CD14-positive monocyte (primary cell): ENCODE measurements around the gene TLCD1. TPM values are rescaled to one million over a fixed set of nuclear protein-coding genes. Genes with fewer than 3 reads are reported as not detected.

Experiments used
- DNase-seq, 3 donors: peaks; one replicate each; pipeline ENCODE4 v3.0.0-alpha.2; 2011 to 2022
- H2AFZ ChIP-seq: 2 replicates; pipeline ENCODE4 v1.6.0; 2012; ENCODE audit warnings: mild to moderate bottlenecking, low read depth, low read length, inconsistent platforms; ENCODE audit not compliant: insufficient read depth, poor library complexity, severe bottlenecking
- H3K27ac ChIP-seq, 2 donors: 1 replicate in 1 of 2; 2 replicates in 1 of 2; pipeline ENCODE4 v1.5.1; 2012 to 2013; ENCODE audit warnings: low read length in 2 of 2, control low read depth in 1 of 2, inconsistent platforms in 1 of 2, low read depth in 1 of 2, mild to moderate bottlenecking in 1 of 2
- H3K27me3 ChIP-seq, 2 donors: one replicate each; pipeline versions ENCODE4 v1.6.0 to v1.6.1; 2011 to 2013; ENCODE audit warnings: low read length in 2 of 2; ENCODE audit not compliant: control insufficient read depth in 2 of 2, insufficient read depth in 2 of 2
- H3K36me3 ChIP-seq, 2 donors: replicated peaks in 1 of 2; 1 replicate in 1 of 2; 2 replicates in 1 of 2; pipeline versions ENCODE4 v1.5.1 to v1.6.1; 2012 to 2013; ENCODE audit warnings: low read length in 2 of 2, control low read depth in 1 of 2, inconsistent platforms in 1 of 2, mild to moderate bottlenecking in 1 of 2; ENCODE audit not compliant: insufficient read depth in 2 of 2, control insufficient read depth in 1 of 2
- H3K4me1 ChIP-seq, 2 donors: 1 replicate in 1 of 2; 2 replicates in 1 of 2; pipeline versions ENCODE4 v1.5.1 to v1.6.1; 2012 to 2013; ENCODE audit warnings: low read length in 2 of 2, control low read depth in 1 of 2, inconsistent platforms in 1 of 2, mild to moderate bottlenecking in 1 of 2, moderate library complexity in 1 of 2; ENCODE audit not compliant: insufficient read depth in 2 of 2, control insufficient read depth in 1 of 2
- H3K4me2 ChIP-seq: replicated peaks from 2 replicates; pipeline ENCODE3; 2012; ENCODE audit warnings: low read length, moderate library complexity, mild to moderate bottlenecking; ENCODE audit not compliant: poor library complexity, severe bottlenecking; ENCODE audit errors: extremely low read depth
- H3K4me3 ChIP-seq, 3 experiments: fragments of 200-600 bp in 1 of 3; sonication (generic) in 1 of 3; replicated peaks in 1 of 3; 1 replicate in 2 of 3; 2 replicates in 1 of 3; pipeline ENCODE4 v1.5.1; 2011 to 2013; ENCODE audit warnings: low read length in 3 of 3, mild to moderate bottlenecking in 3 of 3, control low read depth in 2 of 3, low read depth in 2 of 3, inconsistent platforms in 1 of 3, moderate library complexity in 1 of 3
- H3K79me2 ChIP-seq: 2 replicates; pipeline ENCODE4 v1.6.0; 2012; ENCODE audit warnings: mild to moderate bottlenecking, control low read depth, inconsistent platforms, low read length, moderate library complexity; ENCODE audit not compliant: insufficient read depth
- H3K9ac ChIP-seq: 2 replicates; pipeline ENCODE4 v1.6.0; 2017; ENCODE audit warnings: low read length, mild to moderate bottlenecking; ENCODE audit not compliant: insufficient read depth, poor library complexity, severe bottlenecking
- H3K9me3 ChIP-seq, 2 donors: replicated peaks in 1 of 2; 1 replicate in 1 of 2; 2 replicates in 1 of 2; pipeline versions ENCODE4 v1.5.1 to v1.6.1; 2012 to 2013; ENCODE audit warnings: low read length in 2 of 2, control low read depth in 1 of 2; ENCODE audit not compliant: control insufficient read depth in 1 of 2, insufficient read depth in 1 of 2
- H4K20me1 ChIP-seq: 2 replicates; pipeline ENCODE4 v1.6.0; 2012; ENCODE audit warnings: mild to moderate bottlenecking, low read length, control low read depth, moderate library complexity; ENCODE audit not compliant: insufficient read depth
- H3K27ac Mint-ChIP-seq, 7 donors: one replicate each; pipeline ENCODE4 v1.8.0; 2020; ENCODE audit warnings: mild to moderate bottlenecking in 7 of 7, mixed read lengths in 7 of 7, moderate library complexity in 6 of 7, inconsistent platforms in 2 of 7
- H3K27me3 Mint-ChIP-seq, 3 donors: one replicate each; pipeline ENCODE4 v1.8.0; 2021 to 2022; ENCODE audit warnings: low read depth in 3 of 3, mild to moderate bottlenecking in 3 of 3, mixed read lengths in 3 of 3, moderate library complexity in 3 of 3, inconsistent platforms in 1 of 3
- H3K36me3 Mint-ChIP-seq, 2 donors: one replicate each; pipeline ENCODE4 v1.8.0; 2020; ENCODE audit warnings: mixed read lengths in 2 of 2, inconsistent platforms in 1 of 2, mild to moderate bottlenecking in 1 of 2
- H3K4me1 Mint-ChIP-seq: one replicate; pipeline ENCODE4 v1.8.0; 2020; ENCODE audit warnings: mild to moderate bottlenecking, mixed read lengths
- H3K4me3 Mint-ChIP-seq, 2 donors: one replicate each; pipeline ENCODE4 v1.8.0; 2020; ENCODE audit warnings: mild to moderate bottlenecking in 2 of 2, mixed read lengths in 2 of 2, moderate library complexity in 1 of 2
- H3K9me3 Mint-ChIP-seq, 7 donors: one replicate each; pipeline ENCODE4 v1.8.0; 2020 to 2022; ENCODE audit warnings: mixed read lengths in 7 of 7, mild to moderate bottlenecking in 6 of 7, moderate library complexity in 6 of 7, inconsistent platforms in 2 of 7
- WGBS: methylation state at CpG from one replicate; pipeline ENCODE4 v1.1.5; 2013; ENCODE audit warnings: missing lambda C conversion rate; ENCODE audit not compliant: insufficient coverage; 5-methylcytosine and 5-hydroxymethylcytosine counted together
- intact Hi-C, 2 donors: fragments of 100-400 bp; cut with micrococcal nuclease; formaldehyde crosslinking; loops; one replicate each; pipeline versions ENCODE4 v1.15.0 to v1.15.1; 2023
- polyA minus RNA-seq: library from RNA; depleted of rRNA, polyadenylated mRNA; stranded (reverse); fragments of >200 nt; gene quantifications from 2 replicates; pipeline ENCODE4 v1.2.3, GENCODE V29; 2012
- polyA plus RNA-seq, 3 donors: library from polyadenylated mRNA; depleted of rRNA in 1 of 3; unstranded in 2 of 3; stranded (reverse) in 1 of 3; fragments of 300-500 nt in 2 of 3; fragments of >200 nt in 1 of 3; fragmentation: Illumina TruSeq in 2 of 3; gene quantifications; 1 replicate in 2 of 3; 2 replicates in 1 of 3; pipeline ENCODE4 v1.2.3, GENCODE V29; 2012 to 2021
- total RNA-seq, 12 experiments: library from RNA in 1 of 12; stranded (reverse) in 1 of 12; fragments of 120-200 nt in 1 of 12; gene quantifications; one replicate each; pipeline ENCODE4 v1.2.4 and lab custom pipeline; 2013 to 2026; ENCODE audit warnings: mixed read lengths in 6 of 12, inconsistent platforms in 1 of 12
- TF ChIP-seq, protein P1 (sequence below): fragments of 200-600 bp; IDR thresholded peaks from one replicate; pipeline ENCODE4 v1.8.0; 2022; ENCODE audit warnings: antibody characterized with exemption, mild to moderate bottlenecking

Gene TLCD1, protein sequence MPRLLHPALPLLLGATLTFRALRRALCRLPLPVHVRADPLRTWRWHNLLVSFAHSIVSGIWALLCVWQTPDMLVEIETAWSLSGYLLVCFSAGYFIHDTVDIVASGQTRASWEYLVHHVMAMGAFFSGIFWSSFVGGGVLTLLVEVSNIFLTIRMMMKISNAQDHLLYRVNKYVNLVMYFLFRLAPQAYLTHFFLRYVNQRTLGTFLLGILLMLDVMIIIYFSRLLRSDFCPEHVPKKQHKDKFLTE
- total RNA-seq (2013), result 0.31 TPM
- polyA plus RNA-seq, result under 1 TPM in 1 of 3 donors, not detected in 2; 0.79 TPM
- 0.55 TPM in 1 of 2 replicates, not detected in the other for polyA minus RNA-seq
- 0 to 3.3 (median 0.94) reads per million in 11 experiments for total RNA-seq (lab: John Stamatoyannopoulos, UW)

DNA sequence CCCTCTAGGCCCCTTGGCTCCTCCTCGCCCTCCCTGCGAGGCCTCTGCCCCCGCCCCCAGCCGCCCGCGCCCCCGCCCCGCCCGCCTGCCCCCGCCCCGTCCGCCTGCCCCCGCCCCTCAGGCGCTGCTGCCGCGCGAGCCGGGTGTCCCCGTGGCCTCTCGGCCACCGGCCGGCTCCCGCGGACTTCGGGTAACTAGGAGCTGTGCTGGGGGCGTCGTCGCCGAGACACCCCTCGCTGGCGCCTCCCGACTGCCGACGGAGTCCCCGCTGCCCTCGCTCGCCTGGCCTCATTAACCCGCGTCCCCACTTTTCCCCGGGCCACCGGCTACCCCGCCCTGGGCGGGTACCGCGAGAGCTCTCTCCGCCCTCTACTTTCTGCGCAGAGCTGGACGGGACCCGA, at the start of gene TLCD1:
TSS of gene TLCD1 (minus strand) at position 8 of the 401 bp plus-strand sequence. CDS start 136 bp downstream, outside the sequence.
- Mint-ChIP-seq H3K9me3 (peaks cover 0 to 2% (median 0%) of the 10 kb centered on the region in 7 donors), H3K27ac (peak within 1 kb of the TSS in 6 of 7 donors; percentile 43 to 83 (median 64)), H3K4me3 (peak within 1 kb of the TSS; percentile 89 to 95), H3K4me1 (peaks cover 55% of the 10 kb centered on the region), H3K36me3 (peaks cover 35 to 36% of the 10 kb centered on the region in 2 donors), H3K27me3 (peaks cover 2 to 15% (median 7%) of the 10 kb centered on the region in 3 donors)
- peaks cover 44% of the 10 kb centered on the region for H4K20me1 ChIP-seq
- peak within 1 kb of the TSS in 1 of 2 donors; percentile 20 for H3K27ac ChIP-seq
- intact Hi-C loops, result loop anchor here (1.0 to 5.0 kb wide), 3 partner anchors 17 to 86 kb away; no protein-coding TSS in a partner anchor
- WGBS, result 0% methylated on average over 37 of the region's 49 CpGs
- TF ChIP-seq, protein P1, sequence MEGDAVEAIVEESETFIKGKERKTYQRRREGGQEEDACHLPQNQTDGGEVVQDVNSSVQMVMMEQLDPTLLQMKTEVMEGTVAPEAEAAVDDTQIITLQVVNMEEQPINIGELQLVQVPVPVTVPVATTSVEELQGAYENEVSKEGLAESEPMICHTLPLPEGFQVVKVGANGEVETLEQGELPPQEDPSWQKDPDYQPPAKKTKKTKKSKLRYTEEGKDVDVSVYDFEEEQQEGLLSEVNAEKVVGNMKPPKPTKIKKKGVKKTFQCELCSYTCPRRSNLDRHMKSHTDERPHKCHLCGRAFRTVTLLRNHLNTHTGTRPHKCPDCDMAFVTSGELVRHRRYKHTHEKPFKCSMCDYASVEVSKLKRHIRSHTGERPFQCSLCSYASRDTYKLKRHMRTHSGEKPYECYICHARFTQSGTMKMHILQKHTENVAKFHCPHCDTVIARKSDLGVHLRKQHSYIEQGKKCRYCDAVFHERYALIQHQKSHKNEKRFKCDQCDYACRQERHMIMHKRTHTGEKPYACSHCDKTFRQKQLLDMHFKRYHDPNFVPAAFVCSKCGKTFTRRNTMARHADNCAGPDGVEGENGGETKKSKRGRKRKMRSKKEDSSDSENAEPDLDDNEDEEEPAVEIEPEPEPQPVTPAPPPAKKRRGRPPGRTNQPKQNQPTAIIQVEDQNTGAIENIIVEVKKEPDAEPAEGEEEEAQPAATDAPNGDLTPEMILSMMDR, result no peak
- H2AFZ ChIP-seq, result peak within 1 kb of the TSS; percentile 95
- H3K9ac ChIP-seq, result peak within 1 kb of the TSS; percentile 60
- peaks cover 13% of the 10 kb centered on the region for H3K79me2 ChIP-seq
- H3K27me3 ChIP-seq, result no peaks in the 10 kb centered on the region
- H3K4me2 ChIP-seq, result peak within 1 kb of the TSS; percentile 100
- H3K36me3 ChIP-seq, result peaks cover 34 to 36% of the 10 kb centered on the region in 2 donors
- H3K9me3 ChIP-seq, result no peaks in the 10 kb centered on the region
- H3K4me1 ChIP-seq, result peaks cover 48 to 62% of the 10 kb centered on the region in 2 donors
- peak within 1 kb of the TSS; percentile 60 to 96 (median 66) for H3K4me3 ChIP-seq
- peak in 1 of 3 donors; percentile 28 for DNase-seq

DNA sequence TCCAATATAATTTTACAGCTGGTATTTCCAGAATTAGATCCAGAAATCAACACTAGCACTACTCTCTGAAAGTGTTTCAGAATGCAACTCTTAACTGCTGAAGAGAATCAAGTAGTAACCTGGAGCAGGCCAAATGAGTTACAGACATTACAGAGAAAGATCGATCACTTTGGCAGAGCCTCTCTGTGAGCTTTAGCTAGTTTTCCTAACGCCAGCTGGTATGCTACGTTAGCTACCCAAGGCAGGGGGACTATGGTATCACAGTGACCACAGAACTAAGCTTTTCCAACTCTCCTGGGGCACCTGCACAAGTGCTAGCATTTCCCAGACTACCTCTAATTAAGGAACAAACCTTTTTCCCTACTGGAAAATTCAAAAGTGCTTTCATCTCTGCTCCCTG, 48.2 kb upstream of the TLCD1 start:
- 89% methylated on average over 3 of the region's 3 CpGs for WGBS
- no peaks in the 10 kb centered on the region for H3K27me3 ChIP-seq
- Mint-ChIP-seq H3K9me3 (no peaks in the 10 kb centered on the region), H3K36me3 (peaks cover 13 to 24% of the 10 kb centered on the region in 2 donors), H3K27ac (no peak overlapping the region), H3K4me3 (no peak overlapping the region), H3K4me1 (peaks cover 10% of the 10 kb centered on the region), H3K27me3 (peaks cover 0 to 1% (median 0%) of the 10 kb centered on the region in 3 donors)
- H3K4me3 ChIP-seq, result no peak overlapping the region
- H2AFZ ChIP-seq, result no peak overlapping the region
- no peaks in the 10 kb centered on the region for H3K9me3 ChIP-seq
- H3K79me2 ChIP-seq, result no peaks in the 10 kb centered on the region
- no peaks in the 10 kb centered on the region for H3K36me3 ChIP-seq
- no peak overlapping the region for H3K4me2 ChIP-seq
- H3K27ac ChIP-seq, result no peak overlapping the region
- H3K4me1 ChIP-seq, result no peaks in the 10 kb centered on the region
- peaks cover 4% of the 10 kb centered on the region for H4K20me1 ChIP-seq
- no peak overlapping the region for H3K9ac ChIP-seq
- TF ChIP-seq, protein P1, result no peak
- intact Hi-C loops, result no loop called here
- no peak for DNase-seq
